HG03521 (cell line): Measurements from ENCODE around the gene KIAA1755.
"Not testable (repeated sequence)": the region's sequence is repeated elsewhere in the genome, so short reads cannot be mapped to it uniquely, and the experiment has no call there.

Experiments
- ATAC-seq: cut with Tn5 transposase; IDR thresholded peaks from one replicate; pipeline ENCODE4 v1.9.1; 2021; ENCODE audit warnings: mild to moderate bottlenecking, moderate library complexity; ENCODE audit not compliant: unreplicated experiment

Gene KIAA1755

DNA sequence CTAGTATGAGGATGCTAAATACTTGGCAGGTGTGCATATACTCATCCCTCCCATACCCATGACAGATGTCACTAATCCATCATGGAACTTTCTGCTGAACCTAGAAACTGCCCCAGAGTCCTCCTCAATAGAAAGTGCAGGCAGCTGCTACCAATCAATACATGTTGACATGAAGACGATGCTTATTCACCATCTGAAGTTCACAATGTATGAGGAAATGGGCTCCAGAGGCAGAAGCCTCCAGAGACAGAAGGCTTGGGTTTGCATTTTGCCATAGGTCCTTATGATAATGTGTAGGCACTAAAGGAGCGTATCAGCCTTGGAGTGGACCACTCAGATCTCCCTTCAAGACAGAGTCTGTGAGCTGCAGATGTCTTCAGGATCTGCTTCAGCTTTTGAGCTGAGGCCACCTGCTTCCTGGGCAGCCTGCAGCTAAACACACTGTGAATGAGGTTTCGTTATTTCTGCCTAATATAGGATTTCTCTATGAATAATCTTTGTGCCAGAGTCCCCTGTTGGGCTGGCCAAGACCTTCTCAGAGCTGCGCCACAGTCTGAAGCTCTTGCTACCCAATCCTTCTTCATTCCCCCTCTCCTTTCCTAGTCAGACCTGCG lies 7.5 kb upstream of the KIAA1755 start:
- ATAC-seq, result no peak

DNA sequence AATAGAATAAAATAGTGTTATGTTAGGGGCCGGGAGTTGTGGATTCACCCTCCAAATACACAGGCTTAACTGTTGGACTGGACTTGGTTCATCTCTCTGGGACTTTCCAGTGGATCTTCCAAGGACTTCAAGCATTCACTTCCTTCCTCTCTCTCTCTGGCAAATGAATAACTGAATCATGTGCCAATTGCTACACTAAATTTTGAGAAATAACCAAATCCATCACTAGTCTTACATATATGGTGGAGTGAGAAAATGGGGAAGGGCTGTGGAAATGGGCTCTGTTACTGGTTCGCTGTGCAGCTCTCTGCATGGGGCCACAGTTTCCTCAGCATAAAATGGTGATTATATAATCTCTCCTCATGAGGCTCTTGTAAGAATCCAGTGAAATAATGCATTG lies 6.8 kb upstream of the KIAA1755 start:
- ATAC-seq, result no peak

DNA sequence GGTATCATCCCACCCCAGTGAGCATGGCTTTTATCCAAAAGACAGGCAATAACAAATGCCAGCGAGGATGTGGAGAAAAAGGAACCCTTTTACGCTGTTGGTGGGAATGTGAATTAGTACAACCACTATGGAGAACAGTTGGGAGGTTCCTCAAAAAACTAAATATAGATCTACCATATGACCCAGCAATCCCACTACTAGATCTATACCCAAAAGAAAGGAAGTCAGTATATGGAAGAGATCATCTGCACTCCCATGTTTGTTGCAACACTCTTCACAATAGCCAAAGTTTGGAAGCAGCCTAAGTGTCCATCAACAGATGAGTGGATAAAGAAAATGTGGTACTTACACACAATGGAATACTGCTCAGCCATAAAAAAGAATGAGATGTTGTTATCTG lies 5.9 kb upstream of the KIAA1755 start:
- ATAC-seq, result no peak

DNA sequence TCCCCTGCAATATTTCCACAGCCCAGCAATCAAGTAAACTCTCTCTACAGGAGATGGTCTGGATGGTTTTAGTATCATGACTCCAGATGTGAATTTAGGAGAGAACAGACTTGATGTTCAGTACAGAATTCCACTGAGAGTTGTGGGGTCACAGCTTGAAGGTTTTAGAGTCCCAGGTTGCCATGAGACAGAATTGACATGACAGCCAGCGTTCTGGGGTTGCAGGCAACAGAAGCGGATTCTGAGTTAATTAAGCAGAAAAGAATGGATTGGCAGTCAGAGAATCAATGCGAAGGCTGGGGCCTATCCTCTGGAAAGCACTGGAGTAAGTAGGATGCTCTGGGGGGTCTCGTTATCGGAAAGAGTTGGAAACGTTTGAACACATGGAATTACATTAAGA lies 2.4 kb upstream of the KIAA1755 start:
- no peak for ATAC-seq

DNA sequence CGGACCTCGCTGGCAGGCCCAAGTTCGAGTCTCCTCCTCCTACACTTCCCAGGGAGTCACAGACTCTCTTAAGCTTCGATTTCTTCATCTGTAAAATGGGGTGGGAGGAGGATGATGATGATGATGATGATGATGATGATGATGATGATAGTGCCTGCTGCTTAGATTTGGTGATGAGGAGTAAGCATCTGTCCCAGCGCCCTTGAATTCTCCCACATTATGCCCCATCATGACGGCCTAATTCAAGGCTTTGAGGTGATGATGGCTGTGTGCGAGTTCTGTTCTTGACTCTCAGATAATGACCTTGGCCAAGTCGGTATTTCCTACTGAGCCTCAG lies 487 bp upstream of the KIAA1755 start:
- ATAC-seq, result no peak

DNA sequence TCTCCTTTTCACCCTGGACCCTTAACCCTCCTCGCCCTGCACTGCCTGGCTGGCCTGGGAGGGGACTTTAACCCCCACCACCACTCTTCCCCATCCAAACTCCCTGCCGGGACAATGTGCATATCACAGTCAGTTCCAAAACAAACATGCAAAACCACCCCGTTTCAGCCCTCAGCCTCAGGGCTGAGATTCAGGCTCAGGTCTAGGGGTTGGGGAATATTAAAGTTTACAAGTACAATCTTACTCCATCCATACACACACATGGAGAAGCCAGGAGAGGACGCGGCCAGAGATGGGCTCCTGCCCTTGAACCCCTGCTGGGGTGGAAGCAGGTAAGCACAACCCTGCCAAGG lies 534 bp downstream of the KIAA1755 start:
- no peak for ATAC-seq

DNA sequence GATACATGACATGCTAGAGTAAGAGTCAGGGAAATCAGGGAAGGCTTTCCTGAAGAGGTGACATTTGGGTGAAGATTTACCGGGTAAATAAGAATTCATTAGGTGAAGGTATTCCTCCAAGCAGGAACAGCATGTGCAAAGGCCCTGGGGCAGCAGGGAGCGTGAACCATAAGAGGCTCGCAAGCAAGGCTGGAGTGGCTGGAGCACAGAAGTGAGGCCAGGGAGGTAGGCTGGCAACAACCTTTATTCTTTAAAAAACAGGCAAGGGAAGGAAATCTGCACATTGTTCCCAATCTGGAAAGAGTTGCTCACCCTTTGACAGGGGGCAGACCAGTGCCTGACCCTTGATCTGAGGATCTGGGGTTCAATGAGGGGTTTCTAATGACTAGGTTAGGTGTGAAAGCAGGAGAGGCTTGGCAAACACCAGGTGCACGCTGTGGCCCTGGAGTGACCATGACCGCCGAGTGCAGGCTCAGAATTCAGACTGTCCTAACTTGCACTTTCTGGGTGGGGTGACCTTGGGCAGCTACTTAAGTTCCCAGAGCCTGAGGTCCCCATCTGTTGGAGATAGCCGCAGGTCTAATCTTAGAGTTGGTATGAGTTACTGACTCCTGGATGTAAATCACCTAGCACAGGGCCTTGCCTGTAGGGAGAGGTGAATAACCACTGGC lies 1.9 kb downstream of the KIAA1755 start:
- ATAC-seq, result no peak

DNA sequence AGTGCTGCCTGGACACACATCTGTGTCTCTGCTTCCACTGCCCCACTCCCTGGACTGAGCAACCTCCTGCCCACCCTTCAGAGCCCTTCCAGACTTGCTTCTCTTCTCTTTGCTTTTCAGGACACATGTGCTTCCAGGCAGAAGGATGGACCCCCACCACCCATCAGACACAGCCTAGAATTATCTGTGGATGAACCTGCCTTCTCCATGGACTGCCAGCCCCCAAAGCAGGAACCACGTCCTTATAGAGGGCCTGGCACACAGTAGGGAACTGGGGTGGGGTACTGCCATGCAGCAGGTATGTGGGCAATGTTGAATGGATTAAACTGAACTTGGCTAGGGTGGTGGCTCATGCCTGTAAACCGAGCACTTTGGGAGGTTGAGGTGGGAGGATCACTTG lies 3.6 kb downstream of the KIAA1755 start:
- ATAC-seq, result no peak

DNA sequence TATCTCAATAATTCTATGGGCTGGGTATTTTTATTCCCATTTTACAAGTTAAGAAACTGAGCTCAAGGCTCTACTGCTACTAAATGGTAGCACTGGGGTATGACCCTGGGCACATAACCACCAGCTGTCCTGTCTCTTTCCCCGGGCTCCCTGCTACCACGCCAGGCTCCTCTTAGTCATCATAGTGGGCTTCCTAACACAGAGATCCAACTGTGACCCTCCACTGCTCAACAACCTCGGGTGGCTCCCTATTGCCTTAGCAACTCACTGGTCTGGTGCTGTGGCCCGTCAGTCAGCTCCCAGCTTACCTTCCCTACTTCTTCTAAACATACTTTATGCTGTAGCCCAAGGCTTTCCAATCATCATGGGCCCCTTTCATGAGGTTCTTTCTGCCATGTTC lies 4.5 kb downstream of the KIAA1755 start:
- no peak for ATAC-seq

DNA sequence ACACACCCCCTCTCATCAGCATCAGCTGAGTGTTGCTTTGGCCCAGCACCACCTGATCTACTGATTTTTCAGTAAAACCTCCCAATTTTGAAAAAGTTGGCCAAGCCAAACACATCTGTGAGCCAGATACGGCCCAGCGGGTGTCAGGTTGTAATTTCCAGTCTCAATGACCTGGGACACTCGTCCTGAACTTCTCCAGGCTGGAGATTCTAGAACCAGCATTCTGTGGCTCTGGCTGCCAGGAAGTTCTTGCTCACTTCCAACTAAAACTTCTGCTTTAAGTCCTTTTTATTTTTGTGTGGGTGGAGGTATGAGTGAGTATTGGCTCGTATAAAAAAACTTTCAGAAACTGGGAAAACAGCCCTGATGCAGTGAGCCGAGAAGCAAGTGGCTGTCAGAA lies 5.1 kb downstream of the KIAA1755 start:
- ATAC-seq, result no peak

DNA sequence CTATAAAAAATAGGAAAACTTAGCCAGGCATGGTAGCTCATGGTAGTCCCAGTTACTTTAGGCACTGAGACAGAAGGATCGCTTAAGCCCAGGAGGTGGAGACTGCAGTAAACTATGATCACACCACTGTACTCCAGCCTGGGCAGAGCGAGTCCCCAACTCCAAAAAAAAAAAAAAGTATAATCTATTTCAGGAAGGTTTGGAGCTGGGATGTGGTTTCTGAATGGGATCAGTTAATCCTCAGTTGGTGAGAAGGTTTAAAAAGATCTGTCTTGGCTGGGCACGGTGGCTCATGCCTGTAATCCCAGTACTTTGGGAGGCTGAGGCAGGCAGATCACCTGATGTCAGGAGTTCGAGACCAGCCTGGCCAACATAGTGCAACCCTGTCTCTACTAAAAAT lies 5.9 kb downstream of the KIAA1755 start:
- ATAC-seq, result not testable (repeated sequence)

DNA sequence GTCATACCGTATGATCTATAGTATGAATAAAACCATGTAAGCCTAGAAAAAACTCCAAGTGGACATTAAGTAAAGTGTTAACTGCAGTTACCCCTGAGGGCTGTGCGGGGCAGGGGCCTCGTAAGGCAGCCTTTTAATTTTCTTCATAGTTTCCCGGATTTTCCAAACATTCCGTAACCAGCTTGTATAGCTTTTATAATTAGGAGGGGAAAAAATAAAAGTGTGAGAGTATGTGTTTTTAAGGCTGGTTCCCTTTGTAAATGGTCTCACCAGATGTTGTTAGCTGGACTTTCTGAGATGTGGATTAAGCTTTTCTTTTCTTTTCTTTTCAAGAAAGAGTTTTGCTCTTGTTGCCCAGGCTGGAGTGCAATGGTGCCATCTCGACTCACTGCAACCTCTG lies 7.0 kb downstream of the KIAA1755 start:
- no peak for ATAC-seq

DNA sequence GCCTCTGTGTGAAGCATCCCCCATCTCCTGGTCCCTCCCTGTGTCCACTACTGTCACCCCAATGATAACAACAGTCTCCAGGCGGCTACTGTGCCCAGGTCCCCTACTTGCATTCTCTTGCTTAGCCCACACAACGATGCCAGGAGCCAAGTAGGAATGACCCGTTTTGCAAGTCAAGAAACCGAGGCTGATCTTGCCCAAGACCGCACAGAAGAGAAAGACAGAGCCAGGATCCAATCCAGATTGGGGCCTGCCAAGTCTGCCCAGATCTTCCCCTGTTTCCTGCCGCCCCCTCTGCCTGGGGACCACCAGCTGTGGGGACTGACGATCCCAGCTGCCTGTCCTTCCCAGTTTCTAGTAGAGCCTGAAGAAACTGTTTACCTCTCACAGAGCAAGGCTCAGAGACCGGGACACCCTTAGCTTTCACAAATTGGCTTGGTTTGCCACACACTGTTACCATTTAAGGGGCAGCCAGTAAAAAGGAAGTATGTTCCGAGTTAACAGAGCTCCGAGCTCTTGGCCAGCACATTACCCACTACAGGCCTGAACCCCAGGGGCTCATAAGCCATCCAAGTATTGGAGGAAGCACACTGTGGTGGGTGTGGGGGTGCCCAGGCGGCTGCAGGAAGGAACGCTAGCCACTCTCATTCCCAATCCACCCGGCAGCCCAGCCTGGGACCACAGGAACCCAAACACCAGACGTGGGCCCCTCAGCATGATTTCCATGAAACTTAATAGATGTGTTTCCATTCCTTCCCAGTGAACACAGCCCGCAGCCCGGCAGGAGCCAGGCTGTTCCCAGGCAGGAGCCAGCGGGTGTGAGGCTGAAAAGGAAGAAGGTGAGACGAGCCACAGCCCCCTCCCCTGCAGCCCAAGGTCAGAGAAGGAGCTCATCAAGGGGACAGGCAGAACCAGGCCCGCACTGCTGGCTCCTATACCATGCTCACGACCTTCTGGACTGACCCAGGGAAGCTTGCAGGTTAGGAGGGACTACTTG lies 7.9 kb downstream of the KIAA1755 start:
- no peak for ATAC-seq

DNA sequence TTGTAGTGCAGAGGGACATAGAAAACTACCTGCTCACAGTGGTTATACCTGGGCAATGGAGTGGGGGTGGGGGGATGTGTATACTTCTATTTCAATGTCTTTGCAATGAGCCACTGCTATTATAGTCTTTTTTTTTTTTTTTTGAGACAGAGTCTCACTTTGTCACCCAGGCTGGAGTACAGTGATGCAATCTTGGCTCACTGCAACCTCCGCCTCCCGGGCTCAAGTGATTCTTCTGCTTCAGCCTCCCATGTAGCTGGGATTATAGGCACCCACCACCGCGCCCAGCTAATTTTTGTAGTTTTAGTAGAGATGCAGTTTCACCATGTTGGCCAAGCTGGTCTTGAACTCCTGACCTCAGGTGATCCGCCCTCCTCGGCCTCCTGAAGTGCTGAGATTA lies 9.1 kb downstream of the KIAA1755 start:
- ATAC-seq, result not testable (repeated sequence)

DNA sequence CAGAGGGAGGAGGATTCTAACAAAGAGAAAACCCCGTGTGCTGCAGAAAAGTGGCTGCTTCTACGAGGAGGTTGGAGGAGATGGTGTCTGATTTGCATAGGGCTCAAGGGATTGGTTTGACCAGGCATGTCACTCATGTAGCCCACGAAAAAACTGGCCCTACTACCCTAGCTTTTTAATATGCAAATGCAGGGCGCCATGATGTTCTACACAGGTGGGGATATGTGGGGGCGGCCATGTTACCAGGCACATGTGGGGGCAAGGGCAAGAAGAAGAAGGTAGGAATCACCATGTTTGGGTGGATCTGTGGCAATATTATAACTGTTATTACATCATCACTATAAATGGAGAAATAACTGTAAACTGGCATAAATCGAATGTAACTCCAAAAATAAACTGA lies 9.9 kb downstream of the KIAA1755 start:
- ATAC-seq, result no peak

DNA sequence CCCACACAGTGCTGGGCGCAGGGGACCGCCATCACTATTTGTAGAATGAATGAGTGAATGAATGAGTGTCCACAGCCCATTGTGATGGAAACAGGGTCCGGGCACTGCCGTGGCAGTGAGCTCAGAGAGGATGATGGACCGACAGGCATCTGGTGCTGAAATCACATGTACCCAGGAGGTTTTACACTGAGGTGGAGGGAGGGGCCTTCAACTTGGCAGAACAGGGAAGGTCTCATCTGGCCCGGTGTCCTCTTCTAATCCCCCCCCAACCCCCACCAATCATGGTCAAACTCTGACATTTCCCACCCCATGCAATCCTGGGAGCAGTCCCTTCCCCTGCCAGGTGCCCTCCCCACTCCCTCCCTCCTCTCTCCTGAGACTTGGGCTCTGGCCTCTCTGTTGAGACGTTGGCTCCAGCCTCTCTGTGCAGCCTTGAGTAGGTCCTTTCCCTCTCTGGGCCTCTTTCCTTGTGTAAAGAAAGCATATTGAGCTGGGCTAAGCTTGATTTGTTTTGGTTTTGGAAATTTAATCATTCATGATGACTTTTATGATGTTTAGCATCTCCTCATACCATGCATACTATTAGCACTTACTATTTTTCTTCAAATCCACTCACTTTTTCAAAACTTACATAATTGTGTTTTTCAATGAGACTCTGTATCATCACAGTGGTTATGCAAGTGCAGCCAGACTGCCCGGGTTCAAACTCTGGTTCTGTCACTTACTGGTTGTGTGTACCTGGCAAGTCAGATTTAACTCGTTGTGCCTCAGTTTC lies 10.8 kb downstream of the KIAA1755 start:
- no peak for ATAC-seq

DNA sequence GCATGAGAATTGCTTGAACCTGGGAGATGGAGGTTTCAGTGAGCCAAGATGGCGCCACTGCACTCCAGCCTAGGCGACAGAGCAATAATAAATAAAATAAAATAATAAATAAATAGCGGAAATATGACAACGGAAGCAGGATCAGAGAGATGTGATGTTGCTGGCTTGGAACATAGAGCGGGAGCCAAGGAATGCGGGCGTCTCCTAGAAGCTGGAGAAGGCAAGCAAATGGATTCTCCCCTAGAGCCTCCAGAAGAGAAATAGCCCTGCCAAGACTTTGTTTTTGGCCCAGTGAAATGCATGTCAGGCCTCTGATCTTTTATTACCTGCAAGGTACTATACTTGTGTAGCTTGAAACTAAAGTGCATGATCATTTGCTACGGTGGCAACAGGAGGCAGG lies 12.4 kb downstream of the KIAA1755 start:
- no peak for ATAC-seq

DNA sequence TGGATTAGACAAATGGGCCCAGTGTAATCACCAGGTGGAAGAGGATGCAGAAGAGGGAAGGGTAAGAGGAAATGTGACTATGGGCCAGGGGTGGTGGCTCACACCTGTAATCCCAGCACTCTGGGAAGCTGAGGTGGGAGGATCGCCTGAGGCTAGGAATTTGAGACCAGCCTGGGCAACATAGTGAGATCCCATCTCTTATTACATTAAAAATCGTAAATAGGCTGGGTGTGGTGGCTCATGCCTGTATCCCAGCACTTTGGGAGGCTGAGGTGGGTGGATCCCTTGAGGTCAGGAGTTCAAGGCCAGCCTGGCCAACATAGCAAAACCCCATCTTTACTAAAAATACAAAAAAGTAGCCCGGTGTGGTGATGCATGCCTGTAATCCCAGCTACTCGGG lies 12.8 kb downstream of the KIAA1755 start:
- not testable (repeated sequence) for ATAC-seq

DNA sequence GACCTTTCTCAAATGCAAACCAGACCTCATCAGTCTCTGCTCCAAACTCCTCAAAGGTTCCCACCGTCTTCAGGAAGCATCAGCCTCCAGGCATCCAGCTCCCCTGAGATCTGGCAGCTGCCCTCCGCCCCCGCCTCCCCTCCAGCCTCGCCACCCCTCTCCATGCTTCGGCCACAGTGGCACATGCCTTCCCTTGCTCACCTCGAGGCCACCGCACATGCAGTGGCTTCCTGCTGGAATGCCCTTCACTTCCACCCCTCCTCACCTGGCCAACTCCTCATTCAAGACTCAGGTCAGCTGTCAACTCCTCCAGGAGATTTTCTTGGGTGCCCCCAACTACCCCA lies 13.4 kb downstream of the KIAA1755 start:
- no peak for ATAC-seq

DNA sequence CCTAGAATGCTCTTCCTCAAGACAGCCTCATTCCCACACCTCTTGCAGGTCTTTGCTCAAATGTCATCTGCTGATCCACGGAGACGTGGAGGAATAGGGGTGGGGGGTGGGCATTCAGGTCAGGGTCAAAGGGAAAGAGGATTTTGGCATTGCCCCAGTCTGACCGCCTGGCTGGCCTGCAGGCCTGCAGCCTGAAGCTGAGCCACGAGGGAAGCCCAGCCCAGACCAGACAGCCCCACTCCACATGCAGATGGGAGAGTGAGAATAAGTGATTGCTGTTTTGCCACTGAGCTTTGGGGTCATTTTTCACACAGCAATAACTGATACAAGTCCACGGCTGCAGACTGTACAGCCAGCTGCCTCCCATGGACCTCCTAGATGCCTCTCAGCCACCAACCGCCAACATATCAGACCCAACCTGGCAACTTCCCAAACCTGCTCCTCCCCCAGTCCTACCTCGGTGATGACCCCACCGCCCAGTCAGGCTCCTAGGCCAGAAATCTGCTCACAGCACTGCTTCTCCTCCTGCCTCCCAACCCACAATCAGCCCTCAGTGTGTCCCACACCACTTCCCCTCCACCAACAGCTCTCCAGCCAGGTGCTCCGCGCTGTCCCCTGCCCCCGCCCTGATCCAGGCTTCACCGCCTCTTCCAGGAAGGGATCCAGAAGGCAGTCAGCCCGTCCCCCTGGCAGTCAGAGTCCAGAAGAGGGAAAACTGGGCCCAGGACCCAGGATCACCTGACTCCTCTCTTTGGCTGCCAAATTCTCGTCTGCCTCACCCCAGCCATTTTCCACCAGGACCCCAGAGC lies 14.0 kb downstream of the KIAA1755 start:
- no peak for ATAC-seq

DNA sequence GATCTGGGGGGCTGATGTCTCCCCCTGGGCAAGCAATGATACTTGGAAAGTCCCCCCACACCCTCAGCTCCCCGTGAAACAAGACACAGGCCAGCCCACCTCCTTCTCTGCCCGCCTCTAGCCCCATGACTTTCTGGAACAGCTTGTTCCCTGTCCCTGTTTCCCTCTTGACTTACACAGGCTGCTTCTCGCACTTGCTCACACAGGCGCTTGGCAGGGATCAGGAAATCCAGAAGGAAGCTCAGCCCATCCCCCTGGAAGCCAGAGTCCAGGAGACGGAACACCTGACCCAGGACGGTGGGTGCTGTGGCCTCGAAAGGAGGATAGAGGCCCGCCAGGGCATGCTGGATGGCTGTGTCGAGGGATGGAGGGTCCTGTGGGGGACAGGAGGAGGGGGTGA lies 14.8 kb downstream of the KIAA1755 start:
- no peak for ATAC-seq
